ENCODE measurements around the gene ZBTB20. TPM values are rescaled to one million over a fixed set of nuclear protein-coding genes. Genes with fewer than 3 reads are reported as not detected.

The ZBTB20 gene
- total RNA-seq, 1 donor from 2014 or later, result 13.9 TPM

GRCh38 chr3:114449271-114450007 lies 697.6 kb downstream of the ZBTB20 start:
- peak in 1 of 2 donors; percentile 27 for DNase-seq (ENCODE audit: low read depth in 2 of 2)

GRCh38 chr3:114447950-114448479 lies 699.1 kb downstream of the ZBTB20 start:
- no peak for DNase-seq (ENCODE audit: low read depth in 2 of 2)

- DNase-seq (ENCODE audit: low read depth in 2 of 2), result no peak
These were observed 699.5 kb downstream of the ZBTB20 start for GRCh38 chr3:114447545-114447944.

- no peak for DNase-seq (ENCODE audit: low read depth in 2 of 2)
These were observed 700.5 kb downstream of the ZBTB20 start for GRCh38 chr3:114446600-114446999.

GRCh38 chr3:114445233-114445632 lies 701.9 kb downstream of the ZBTB20 start:
- DNase-seq (ENCODE audit: low read depth in 2 of 2), result no peak

- DNase-seq (ENCODE audit: low read depth in 2 of 2), result no peak
These were observed 702.9 kb downstream of the ZBTB20 start for GRCh38 chr3:114444216-114444615.

- peak; percentile 34 to 69 for DNase-seq (ENCODE audit: low read depth in 2 of 2)
These were observed 704.8 kb downstream of the ZBTB20 start for GRCh38 chr3:114442246-114442645.

GRCh38 chr3:114441386-114441785 lies 705.7 kb downstream of the ZBTB20 start:
- no peak for DNase-seq (ENCODE audit: low read depth in 2 of 2)

- no peak for DNase-seq (ENCODE audit: low read depth in 2 of 2)
These were observed 706.4 kb downstream of the ZBTB20 start for GRCh38 chr3:114440700-114441099.

GRCh38 chr3:114439284-114439683 lies 707.8 kb downstream of the ZBTB20 start:
- no peak for DNase-seq (ENCODE audit: low read depth in 2 of 2)

GRCh38 chr3:114437897-114438296 lies 709.2 kb downstream of the ZBTB20 start:
- DNase-seq (ENCODE audit: low read depth in 2 of 2), result no peak

GRCh38 chr3:114436182-114436581 lies 710.9 kb downstream of the ZBTB20 start:
- DNase-seq (ENCODE audit: low read depth in 2 of 2), result no peak

- no peak for DNase-seq (ENCODE audit: low read depth in 2 of 2)
These were observed 711.5 kb downstream of the ZBTB20 start for GRCh38 chr3:114435386-114436115.

- no peak for DNase-seq (ENCODE audit: low read depth in 2 of 2)
These were observed 714.8 kb downstream of the ZBTB20 start for GRCh38 chr3:114432310-114432709.

- no peak for DNase-seq (ENCODE audit: low read depth in 2 of 2)
These were observed 719.0 kb downstream of the ZBTB20 start for GRCh38 chr3:114428044-114428595.

- no peak for DNase-seq (ENCODE audit: low read depth in 2 of 2)
These were observed 719.6 kb downstream of the ZBTB20 start for GRCh38 chr3:114427285-114428043.

GRCh38 chr3:114424337-114424736 lies 722.8 kb downstream of the ZBTB20 start:
- no peak for DNase-seq (ENCODE audit: low read depth in 2 of 2)

- DNase-seq (ENCODE audit: low read depth in 2 of 2), result no peak
These were observed 725.9 kb downstream of the ZBTB20 start for GRCh38 chr3:114421204-114421603.

GRCh38 chr3:114420072-114420471 lies 727.0 kb downstream of the ZBTB20 start:
- no peak for DNase-seq (ENCODE audit: low read depth in 2 of 2)

GRCh38 chr3:114418724-114419543 lies 728.2 kb downstream of the ZBTB20 start:
- peak; percentile 84 to 93 for DNase-seq (ENCODE audit: low read depth in 2 of 2)

GRCh38 chr3:114418107-114418506 lies 729.0 kb downstream of the ZBTB20 start:
- no peak for DNase-seq (ENCODE audit: low read depth in 2 of 2)
